NAMALWA (cell line): ENCODE data around the gene DUSP23.

Experiments used
- DNase-seq: peaks from one replicate; pipeline ENCODE4 v3.0.0-alpha.2; 2015; ENCODE audit warnings: low spot score

Gene DUSP23

DNA sequence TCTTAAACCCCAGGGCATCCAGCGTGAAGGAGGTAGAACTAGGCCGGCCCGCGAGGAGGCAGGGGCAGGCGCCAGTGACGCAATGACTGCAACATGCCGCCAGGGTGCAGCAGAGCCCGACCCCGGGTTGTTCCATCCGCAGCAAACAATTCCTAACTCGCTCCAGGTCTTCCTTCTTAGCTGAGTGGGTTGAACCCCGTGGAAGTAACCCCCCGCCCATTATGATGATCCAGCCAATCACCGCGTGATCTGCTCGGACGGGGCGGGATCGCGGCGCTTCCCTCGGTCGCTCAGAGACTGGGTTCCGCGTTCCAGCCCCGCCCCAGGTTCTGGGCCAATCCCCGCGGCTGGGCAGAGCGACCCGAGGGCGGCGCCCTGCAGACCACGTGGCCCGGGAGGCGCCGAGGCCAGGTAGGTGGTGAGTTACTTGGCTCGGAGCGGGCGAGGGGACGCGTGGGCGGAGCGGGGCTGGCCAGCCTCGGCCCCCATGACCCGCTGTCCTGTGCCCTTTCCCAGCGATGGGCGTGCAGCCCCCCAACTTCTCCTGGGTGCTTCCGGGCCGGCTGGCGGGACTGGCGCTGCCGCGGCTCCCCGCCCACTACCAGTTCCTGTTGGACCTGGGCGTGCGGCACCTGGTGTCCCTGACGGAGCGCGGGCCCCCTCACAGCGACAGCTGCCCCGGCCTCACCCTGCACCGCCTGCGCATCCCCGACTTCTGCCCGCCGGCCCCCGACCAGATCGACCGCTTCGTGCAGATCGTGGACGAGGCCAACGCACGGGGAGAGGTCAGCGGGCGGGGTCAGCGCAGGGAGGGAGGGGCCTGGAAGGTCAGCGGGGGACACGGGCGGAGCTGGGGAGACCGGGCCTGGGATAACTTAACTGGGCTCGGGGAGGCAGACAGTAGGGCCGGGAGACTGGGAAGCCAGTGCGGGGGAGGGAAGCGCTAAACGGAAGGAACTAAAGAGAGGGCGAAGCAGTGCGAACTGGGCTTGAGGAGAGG lies at the start of gene DUSP23:
Gene DUSP23, plus strand, starts transcription at position 380 of the 1,000 bp plus-strand sequence. Its CDS starts 139 bp downstream, at position 519.
- DNase-seq, result peak; percentile 93

DNA sequence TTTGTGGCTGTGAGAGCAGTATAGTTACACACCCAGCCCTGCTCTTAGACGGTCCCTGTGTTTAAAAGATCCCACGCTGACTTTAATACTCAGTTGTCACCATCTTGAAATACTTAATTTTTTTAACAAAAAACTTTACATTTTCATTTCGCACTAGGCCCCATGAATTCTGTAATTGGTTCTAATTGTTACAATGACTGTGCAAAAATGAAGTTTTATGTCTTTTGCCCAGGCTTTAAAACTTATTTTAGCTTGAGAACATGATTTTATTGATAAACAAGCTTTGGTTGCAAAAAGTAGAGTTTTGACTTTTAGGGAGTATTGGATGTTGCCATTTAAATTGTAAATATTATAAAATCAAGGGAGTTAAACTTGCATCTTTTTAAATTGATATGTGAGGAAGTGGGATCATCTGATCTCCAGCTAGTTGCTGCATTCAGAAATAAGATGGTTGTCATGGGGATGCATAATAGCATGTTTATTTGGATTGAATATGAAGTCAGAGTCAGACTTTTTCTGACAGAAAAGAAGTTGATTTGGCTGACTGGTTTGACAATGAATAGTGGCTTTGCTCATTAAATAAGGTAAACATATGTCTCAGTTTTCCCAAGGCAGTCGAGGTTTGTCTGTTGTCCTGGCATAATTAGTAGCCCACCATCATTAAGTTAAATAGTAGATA lies 43.4 kb upstream of the DUSP23 start:
- no peak for DNase-seq

DNA sequence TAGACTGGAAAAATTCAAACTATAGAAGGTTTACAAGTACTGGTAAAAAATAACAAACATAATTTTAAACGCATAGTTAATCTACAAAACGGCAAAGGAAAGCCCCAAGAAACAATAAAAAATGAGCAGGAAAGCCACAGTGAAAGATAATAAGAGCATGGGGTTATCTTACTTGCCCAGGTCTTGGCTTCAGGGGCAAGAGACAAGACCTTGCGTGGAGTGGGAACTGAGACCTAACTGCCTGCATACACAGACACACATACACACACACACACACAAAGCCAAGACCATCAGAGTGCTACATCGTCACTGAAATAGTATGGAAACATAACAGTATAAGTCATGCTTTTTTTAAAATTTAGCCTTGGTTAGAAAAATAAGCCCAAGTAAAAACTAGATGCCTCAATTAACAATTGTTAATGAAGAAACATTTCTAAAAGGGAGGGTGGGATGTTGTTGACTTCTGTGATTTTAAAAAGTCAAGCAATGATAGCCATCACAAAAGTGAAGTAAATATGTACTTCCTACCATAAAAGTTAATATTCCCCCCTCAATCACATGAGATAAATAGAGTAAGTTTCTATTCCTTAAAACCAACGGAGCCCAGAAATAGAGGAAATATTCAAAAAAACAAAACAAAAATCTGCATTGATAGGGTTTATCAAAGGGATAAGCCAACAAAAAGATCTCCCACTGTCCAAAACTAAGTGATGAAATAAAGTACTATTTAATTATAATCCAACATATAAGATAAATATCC lies 36.9 kb upstream of the DUSP23 start:
- DNase-seq, result no peak

DNA sequence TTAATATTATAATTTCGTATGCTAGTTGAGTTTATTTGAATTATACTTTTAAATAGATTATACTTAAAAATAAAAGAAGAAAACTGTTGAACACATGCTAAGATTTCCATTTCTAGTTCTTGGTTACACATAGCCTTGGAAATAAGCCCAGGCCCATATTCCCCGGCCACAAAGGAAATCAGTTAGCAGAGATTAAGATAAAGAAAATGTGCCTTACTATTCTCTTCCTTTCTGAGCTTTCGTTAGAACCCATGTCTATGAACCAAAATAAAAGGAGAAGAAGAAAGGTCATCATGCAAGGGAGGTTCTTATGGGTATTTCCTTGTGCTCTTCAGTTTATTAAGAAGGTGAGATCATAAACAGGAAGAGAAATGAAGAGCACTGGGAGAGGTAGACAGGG lies 34.1 kb upstream of the DUSP23 start:
- DNase-seq, result no peak

DNA sequence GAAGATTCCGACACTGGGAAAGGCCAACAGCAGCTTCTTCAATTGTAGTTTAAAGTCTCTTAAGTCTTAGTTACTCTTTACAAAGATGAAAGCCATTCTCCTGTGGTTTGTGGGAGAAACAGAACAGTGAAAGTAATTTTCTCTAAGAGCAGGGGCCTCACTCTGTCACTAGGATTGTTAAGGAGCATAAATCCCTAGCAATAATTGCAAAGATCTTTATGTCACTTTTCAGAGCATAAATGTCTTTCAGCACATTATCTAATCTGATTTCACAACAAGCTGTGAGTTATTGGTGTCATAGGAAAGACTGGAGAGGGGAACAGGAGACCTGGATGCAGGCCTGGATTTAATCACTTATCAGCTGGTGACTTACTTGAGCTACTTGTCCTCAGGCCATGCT lies 32.4 kb upstream of the DUSP23 start:
- DNase-seq, result no peak

DNA sequence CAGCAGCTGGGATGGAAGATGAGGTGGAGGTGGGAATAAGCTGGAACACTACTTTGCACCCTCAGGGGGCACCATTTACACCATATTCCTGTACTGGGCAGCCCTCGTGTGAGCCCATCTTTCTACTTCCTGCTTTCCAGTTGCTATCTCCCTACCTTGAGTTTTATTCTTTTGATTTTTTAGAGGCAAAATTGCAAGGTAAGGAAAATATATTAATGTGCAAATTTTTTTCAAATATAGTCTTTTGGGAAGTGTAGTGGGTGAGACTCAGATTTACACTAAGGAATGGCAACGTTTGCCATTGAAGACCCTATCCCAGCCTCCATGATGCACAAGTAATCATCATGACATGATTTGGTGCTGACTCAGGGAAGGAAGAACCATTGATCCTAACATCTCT lies 31.1 kb upstream of the DUSP23 start:
- DNase-seq, result no peak

DNA sequence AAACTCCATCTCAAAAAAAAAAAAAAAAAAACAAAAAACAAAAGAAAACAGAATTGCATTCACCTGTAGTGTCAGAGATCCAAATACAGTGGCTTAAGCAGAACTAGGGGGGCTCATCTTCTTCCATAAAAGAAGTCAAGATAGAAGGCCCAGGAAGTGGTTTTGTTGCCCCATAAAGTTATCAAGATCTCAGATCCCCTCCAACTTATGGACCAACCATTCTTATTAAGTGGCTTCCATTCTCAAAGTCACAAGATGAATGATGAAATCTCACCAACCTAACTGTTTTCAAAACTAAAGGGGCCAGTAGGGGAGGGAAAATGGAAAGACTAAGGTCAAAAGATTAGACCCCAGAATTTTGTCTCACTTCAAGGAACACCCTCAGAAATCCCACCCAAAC lies 30.1 kb upstream of the DUSP23 start:
- no peak for DNase-seq

DNA sequence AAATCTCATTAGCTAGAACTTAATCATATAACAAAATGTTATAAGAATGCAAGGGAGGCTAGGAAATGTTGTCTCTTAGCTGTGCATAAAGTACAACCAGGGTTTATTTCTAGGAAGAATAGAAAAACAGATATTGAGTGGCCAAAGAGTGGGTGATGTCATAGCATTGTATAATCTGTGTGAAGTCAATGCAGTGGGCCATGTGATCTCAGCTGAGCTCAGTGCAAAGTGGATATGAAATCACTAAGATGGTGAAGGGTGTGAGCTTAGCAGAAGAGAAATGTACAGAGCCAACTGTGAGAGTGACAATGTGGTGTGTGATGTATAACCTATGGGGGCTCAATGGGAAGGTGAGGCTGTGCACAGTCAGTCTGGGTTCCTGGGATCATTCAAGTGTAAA lies 29.7 kb upstream of the DUSP23 start:
- DNase-seq, result no peak

DNA sequence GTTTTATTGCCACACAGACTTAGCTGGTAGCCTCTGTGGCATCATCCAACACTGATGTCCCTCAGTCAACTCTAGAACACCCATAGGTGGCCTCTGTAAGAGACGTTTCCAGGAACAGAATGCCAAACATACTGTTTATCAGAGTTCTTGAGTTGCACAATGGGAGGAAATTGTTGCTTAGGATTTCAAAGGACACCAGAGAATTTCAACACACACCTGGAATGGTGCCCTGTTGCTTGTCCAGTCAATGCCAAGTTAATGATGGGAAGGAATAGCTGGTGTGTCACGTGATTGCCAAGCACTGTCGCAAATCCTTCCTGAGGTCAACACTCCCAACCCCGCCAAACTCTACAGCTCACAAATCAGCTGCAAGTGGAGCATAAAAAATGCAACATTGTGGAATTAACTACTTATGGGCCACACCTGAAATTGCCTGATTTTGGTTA lies 28.6 kb upstream of the DUSP23 start:
- no peak for DNase-seq

DNA sequence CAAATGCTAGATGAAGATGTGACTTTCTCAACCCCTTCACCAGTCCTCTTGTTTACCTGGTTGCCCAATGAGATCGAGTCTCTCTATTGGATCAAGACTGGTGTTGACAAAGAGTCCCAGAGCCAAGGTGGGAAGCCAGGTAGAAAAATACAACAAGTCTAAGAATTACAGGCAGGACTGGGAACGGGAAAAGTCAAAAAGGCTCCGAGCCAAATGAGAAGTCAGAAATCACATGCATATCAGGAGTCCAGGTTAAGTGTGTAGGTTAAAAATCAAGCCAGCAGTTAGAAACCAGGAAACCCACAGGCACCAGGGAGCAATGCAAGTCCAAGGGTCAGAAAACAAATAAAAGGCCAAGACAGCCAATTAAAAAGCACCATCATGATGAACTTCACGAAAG lies 27.4 kb upstream of the DUSP23 start:
- DNase-seq, result no peak

DNA sequence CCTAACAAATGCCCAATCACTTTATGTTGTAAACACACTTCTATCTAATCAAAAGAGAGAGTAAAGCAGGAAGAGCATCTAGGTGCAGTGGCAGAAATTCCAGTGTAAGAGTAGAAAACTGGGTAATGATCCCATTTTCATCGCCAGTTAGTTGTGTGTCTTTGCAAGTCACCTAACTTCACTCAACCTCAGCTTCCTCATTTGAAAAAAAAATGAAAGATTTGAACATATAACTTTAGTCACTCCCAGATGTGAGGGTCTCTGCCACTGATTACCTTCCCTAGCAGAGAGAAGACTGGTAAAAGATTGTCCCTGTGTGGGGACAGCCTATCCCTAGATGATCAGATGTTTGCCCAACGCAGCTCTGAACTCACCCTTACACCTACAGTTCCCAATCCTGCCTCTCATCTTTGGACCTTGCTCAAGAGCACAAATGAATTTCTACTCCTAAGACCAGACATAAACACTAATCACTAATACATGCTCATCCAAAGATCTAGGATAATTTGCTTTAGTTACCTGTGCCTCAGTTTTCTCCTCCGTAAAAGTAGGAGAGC lies 25.2 kb upstream of the DUSP23 start:
- DNase-seq, result no peak

DNA sequence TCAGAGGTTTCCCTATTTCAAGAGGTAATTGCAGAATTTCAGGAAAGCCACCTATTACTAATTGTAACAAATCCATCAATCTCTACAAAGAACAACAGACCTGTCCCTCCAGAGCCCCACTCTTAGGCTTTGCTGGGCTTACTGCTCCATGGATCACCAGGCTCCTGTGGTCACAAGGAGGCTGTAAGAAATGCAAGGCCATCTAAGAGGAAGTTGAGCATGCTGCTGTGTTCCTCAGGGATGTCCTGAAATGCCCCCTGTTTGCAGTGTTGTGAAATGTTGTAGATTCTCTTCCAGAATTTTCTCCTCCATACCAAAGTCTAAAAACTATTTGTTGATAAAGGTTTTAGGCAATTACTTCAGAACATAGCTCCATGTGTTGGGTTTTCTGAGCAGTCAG lies 24.4 kb upstream of the DUSP23 start:
- no peak for DNase-seq

DNA sequence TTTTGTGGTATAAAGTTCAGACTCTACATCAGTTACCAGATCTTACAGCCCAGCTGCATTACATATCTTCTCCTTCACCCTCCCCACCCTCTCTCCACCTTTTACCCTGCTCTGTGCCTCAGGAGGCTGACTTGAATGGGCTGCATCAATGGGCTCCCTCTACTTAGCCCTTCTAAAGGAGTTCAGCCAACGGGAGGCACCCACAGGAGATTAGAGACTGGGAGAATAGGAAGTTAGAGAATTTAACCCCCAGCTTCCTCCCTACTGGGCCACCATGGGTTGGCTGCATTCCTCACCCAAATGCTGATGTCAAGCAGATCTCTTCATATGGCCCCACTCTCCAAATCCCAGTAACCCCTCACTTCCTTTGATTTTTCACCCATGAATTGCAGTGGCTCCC lies 17.1 kb upstream of the DUSP23 start:
- DNase-seq, result no peak

DNA sequence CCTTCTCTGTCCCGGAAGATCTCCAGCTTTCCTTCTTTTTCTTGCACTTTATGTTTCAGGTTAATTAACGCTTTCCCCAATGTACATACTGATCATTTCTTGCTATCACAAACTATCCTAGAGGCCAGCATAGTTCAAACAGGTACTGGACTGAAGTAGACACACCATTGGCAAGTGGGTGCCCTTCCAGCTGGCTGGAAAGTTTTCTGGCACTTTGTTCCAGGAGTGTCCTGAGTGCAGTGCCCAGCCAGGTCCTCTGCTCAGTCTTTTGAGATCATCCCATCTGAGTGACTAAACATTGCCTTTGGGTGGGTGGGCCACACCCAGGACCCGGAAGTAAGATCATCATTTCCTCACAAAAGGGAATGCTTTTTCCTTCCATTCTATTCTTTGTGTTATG lies 15.0 kb upstream of the DUSP23 start:
- DNase-seq, result no peak

DNA sequence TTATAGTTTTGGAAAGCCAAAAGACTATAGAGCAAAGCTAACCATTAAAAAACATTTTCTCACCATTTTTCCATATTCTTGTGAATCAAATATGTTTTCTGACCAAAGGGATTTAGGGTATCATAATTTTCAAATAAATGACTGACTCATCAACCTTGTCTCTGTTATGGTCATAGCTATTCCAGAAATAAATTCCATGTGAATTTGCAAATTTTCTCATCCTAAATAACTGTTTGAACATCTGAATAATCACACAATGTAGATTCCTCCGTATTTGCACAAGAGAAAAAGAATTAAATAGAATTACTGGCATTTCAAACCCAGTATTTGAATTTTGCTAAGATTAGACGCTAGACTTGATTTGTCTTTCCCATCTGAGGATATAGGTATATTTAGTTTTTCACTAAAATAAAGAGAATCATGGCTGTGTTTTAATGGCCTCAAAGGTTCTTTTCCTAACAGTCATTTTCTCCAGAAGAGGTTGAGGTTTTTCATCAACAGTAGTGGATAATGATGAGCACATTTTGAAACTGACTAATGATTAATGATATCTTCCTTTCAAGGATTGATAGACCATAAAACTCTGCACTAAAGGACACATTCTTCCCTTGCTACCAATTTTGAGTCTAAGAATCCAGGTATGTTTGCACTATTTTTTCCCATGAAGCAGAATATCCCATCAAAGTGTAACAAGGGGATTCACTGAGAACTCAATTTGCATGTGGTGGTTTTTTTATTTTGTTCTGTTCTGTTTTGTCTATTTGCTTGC lies 9.5 kb upstream of the DUSP23 start:
- no peak for DNase-seq

DNA sequence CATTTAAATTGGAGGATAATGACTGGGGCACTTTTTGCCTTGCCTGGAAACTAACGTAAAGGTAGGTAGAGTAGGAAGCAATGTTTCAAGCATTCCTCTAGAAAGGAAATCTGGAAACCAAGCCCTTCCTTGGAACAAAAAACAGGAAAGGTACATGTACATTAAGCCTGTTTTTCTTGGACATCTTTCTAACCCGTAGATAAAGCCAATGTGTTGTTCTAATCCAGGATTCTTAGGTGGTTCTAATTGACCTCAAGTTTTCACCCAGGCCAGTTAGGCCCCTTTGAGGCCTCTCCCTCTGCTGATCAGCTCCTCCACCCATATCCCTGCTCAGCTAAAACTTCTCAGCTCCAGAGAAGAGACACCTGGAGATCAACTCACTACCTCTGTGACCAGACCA lies 6.3 kb upstream of the DUSP23 start:
- DNase-seq, result no peak

DNA sequence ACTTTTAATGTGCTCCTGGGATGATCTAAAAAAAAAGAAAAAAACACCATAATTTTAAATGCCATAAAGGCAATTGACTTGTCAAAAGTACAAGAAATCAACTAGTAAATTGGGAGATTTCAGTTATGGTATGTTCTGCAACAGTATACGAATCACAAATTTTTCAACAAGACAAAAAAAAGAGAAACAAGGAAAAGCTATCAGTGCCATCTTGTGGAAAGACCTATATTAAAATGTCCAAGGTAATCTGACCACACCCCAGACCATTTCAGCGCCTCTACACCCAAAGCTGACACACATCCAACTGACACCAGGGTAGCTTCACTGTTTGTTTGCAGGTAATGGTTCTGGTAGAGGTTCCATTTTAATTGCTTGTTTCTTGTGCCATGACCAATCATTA lies 5.0 kb upstream of the DUSP23 start:
- no peak for DNase-seq

DNA sequence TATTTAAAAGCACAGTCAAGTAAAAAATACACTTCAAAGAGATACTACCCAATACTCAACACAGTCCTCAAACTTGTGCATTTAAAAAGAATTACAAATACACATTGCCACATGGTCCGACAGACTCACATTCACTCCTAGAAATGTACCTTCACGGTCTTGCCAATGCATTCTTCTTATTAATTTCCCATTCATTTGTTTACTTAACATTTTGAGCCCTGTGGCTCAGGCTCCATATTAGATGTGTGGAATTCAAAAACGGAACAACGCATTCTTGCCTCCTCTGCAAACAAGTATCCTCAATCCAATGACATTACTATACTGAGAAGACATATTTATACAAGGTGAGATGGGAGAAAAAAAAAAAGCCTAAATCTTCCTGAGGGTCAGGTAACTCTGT lies 2.5 kb upstream of the DUSP23 start:
- no peak for DNase-seq

DNA sequence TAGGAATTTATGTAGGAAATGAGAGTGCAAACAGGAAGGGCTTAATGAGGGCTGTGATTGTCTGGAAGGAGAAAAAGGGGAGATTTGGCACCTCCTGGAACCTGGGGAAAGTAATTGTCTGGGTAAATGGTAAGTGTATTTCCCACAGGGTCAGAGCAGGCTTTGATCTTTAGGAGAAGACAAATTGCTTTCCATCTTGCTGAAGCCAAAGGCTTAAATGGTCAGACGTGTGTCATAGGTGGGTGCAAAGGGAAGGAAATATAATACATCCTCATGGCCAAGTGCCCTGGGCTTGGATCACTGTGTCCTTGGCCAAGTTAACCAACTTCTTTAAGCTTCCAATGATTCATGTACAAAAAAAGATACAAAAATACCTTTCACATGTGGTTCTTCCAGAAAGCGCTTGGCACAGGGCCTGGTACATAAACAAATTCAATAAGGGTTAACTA lies 1.3 kb upstream of the DUSP23 start:
- no peak for DNase-seq

DNA sequence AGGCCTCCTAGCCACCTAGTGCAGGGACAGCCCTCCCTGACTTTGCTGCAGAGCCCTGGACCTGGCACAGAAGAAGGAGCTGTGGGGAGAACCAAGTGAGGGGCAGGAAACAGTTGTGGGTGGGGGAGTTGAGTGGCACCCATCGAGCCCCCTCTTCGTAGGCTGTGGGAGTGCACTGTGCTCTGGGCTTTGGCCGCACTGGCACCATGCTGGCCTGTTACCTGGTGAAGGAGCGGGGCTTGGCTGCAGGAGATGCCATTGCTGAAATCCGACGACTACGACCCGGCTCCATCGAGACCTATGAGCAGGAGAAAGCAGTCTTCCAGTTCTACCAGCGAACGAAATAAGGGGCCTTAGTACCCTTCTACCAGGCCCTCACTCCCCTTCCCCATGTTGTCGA lies 1.2 kb downstream of the DUSP23 start:
- no peak for DNase-seq

DNA sequence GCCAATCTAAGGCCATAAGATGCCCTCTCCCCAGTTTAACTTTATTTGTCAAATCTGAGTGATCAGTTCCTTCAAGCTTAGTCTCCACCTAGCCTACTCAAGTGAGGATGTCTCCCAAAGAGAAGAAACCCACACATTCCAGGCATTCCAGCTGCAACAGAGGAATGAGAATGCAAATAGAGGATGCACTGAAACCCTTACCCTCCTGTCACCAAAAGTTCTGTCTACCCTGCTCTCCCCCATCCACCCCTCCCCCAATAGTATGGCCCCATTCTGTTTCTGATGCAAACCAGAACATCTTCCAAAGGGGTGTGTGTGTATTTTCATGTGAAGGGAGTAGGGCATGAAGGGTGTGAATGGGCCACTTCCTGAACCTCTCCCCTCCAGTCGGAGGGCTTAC lies 3.0 kb downstream of the DUSP23 start:
- no peak for DNase-seq
